HEK293 (cell line): ENCODE measurements around the gene EBP.

ENCODE experiments used
- CTCF ChIP-seq: fragments of 450-650 bp; formaldehyde crosslinking; IDR thresholded peaks from 2 replicates; pipeline ENCODE4 v1.5.1; 2016; ENCODE audit warnings: missing biosample characterization, missing genetic modification characterization
- PATZ1 ChIP-seq: fragments of 450-650 bp; formaldehyde crosslinking; IDR thresholded peaks from 2 replicates; pipeline ENCODE4 v1.5.1; 2016; ENCODE audit warnings: missing biosample characterization, missing genetic modification characterization
- TSHZ1 ChIP-seq: fragments of 450-650 bp; formaldehyde crosslinking; IDR thresholded peaks from 2 replicates; pipeline ENCODE4 v1.5.1; 2016; ENCODE audit warnings: missing biosample characterization, missing genetic modification characterization, borderline replicate concordance
- YY1 ChIP-seq: fragments of 450-650 bp; formaldehyde crosslinking; IDR thresholded peaks from 2 replicates; pipeline ENCODE4 v1.5.1; 2018; ENCODE audit warnings: missing biosample characterization, missing genetic modification characterization
- ZBTB1 ChIP-seq: fragments of 450-650 bp; formaldehyde crosslinking; IDR thresholded peaks from 2 replicates; pipeline ENCODE4 v1.5.1; 2016; ENCODE audit warnings: missing biosample characterization, missing genetic modification characterization
- ZBTB21 ChIP-seq: fragments of 450-650 bp; formaldehyde crosslinking; IDR thresholded peaks from 2 replicates; pipeline ENCODE4 v1.5.1; 2017; ENCODE audit warnings: missing biosample characterization, missing genetic modification characterization
- ZBTB8A ChIP-seq: fragments of 450-650 bp; formaldehyde crosslinking; IDR thresholded peaks from 2 replicates; pipeline ENCODE4 v1.5.1; 2016; ENCODE audit warnings: missing biosample characterization, missing genetic modification characterization
- ZNF157 ChIP-seq: fragments of 450-650 bp; formaldehyde crosslinking; IDR thresholded peaks from 2 replicates; pipeline ENCODE4 v1.5.1; 2016; ENCODE audit warnings: missing biosample characterization, missing genetic modification characterization
- ZNF169 ChIP-seq: fragments of 450-650 bp; formaldehyde crosslinking; IDR thresholded peaks from 2 replicates; pipeline ENCODE4 v1.5.1; 2016; ENCODE audit warnings: missing biosample characterization, missing genetic modification characterization
- ZNF202 ChIP-seq: fragments of 450-650 bp; formaldehyde crosslinking; IDR thresholded peaks from 2 replicates; pipeline ENCODE4 v1.5.1; 2016; ENCODE audit warnings: missing biosample characterization, missing genetic modification characterization, borderline replicate concordance

- TF ChIP-seq ZBTB8A (tag by site-specific recombination) (no peak), CTCF (tag by site-specific recombination) (no peak), YY1 (tag by site-specific recombination) (no peak), ZBTB1 (tag by site-specific recombination) (no peak), PATZ1 (tag by site-specific recombination) (no peak), ZBTB21 (no peak), ZNF157 (tag by site-specific recombination) (0 out of 2 replicates have a peak, but pooled peaks have one; percentile 4), ZNF169 (tag by site-specific recombination) (no peak), ZNF202 (tag by site-specific recombination) (no peak), TSHZ1 (tag by site-specific recombination) (no peak)
Observed at GRCh38 chrX:48476919-48477318, 44.7 kb upstream of the EBP start.
